Measurements from ENCODE around the gene C1QA.

Gene C1QA, protein sequence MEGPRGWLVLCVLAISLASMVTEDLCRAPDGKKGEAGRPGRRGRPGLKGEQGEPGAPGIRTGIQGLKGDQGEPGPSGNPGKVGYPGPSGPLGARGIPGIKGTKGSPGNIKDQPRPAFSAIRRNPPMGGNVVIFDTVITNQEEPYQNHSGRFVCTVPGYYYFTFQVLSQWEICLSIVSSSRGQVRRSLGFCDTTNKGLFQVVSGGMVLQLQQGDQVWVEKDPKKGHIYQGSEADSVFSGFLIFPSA

GRCh38 chr1:22636353-22636752 is at the start of gene C1QA:
Gene C1QA, plus strand, starts transcription at chr1:22636628. Its CDS starts 989 bp downstream, at chr1:22637617.
- H3K4me3 ChIP-seq (ENCODE audit: low read depth, low read length) = no peak within 1 kb of the TSS
- no peak for DNase-seq (ENCODE audit: low read depth)

- no peak overlapping the region for H3K4me3 ChIP-seq (ENCODE audit: low read depth, low read length)
- DNase-seq (ENCODE audit: low read depth) = no peak
Measured at GRCh38 chr1:22587247-22587646, 49.2 kb upstream of the C1QA start.

- no peak for DNase-seq (ENCODE audit: low read depth)
- H3K4me3 ChIP-seq (ENCODE audit: low read depth, low read length) = no peak overlapping the region
Measured at GRCh38 chr1:22588899-22589422, 47.5 kb upstream of the C1QA start.

DNA sequence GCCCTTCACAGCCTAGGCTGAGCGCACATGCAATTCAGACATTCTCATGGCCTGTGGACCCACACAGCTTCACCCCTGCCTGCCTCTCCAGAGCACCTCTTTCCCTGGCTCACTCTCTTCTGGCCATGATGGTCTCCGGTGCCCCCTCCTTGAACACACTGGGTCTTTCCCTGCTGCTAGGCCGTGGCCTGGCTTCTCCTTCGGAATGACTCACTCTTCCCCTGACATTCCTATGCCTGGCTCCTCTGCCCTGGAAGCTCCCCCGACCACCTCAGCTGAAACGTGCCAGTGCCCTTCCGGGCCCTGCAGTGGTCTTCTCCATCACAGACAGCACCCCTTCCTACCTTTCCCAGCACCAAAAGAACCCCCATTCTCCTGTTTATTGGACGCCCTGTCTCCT is 44.9 kb upstream of the C1QA start:
- no peak overlapping the region for H3K4me3 ChIP-seq (ENCODE audit: low read depth, low read length)
- DNase-seq (ENCODE audit: low read depth) = no peak

DNA sequence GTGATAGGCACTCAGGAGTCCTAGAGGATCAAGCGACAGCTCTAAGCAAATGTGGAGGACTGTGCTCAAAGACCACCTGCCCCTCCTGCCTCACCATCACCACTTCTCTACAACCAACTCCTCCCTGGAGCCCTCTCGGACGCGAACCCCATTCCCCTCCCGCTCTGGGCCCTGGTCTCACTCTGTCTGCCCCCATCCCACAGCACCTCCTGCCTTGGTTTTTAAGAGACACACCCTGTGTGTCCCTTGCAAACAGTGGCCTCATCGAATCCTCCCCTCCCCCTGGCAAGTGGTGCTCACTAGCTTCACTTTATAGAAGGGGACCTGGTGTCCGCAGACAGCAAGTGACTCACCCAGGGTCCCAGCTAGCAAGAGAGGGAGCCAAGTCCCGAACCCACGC is 44.4 kb upstream of the C1QA start:
- DNase-seq (ENCODE audit: low read depth) = no peak
- H3K4me3 ChIP-seq (ENCODE audit: low read depth, low read length) = no peak overlapping the region

GRCh38 chr1:22592919-22593790 is 43.3 kb upstream of the C1QA start:
- no peak for DNase-seq (ENCODE audit: low read depth)
- no peak overlapping the region for H3K4me3 ChIP-seq (ENCODE audit: low read depth, low read length)

DNA sequence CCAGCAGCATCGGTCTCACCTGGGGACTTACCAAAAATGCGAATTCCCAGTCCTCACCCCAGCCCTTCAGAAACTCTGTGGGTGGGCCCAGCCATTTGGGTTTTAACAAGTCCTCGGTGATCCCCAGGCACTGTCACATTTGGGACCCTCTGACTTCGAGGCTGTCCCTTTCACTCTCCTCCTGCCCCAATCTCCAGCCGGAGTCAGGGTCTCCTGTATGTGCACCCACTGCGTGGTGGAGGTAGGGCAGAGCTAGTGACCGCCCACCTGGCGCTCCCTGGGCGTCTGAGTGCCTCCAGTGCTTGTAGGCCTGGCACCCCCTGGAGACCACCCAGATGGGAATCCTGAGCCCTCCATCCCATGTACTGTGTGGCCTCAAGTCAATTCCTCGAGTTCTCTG is 42.0 kb upstream of the C1QA start:
- no peak overlapping the region for H3K4me3 ChIP-seq (ENCODE audit: low read depth, low read length)
- no peak for DNase-seq (ENCODE audit: low read depth)

GRCh38 chr1:22595108-22595507 is 41.3 kb upstream of the C1QA start:
- DNase-seq (ENCODE audit: low read depth) = no peak
- H3K4me3 ChIP-seq (ENCODE audit: low read depth, low read length) = no peak overlapping the region

- DNase-seq (ENCODE audit: low read depth) = no peak
- H3K4me3 ChIP-seq (ENCODE audit: low read depth, low read length) = no peak overlapping the region
Measured at GRCh38 chr1:22597301-22597965, 39.0 kb upstream of the C1QA start.

DNA sequence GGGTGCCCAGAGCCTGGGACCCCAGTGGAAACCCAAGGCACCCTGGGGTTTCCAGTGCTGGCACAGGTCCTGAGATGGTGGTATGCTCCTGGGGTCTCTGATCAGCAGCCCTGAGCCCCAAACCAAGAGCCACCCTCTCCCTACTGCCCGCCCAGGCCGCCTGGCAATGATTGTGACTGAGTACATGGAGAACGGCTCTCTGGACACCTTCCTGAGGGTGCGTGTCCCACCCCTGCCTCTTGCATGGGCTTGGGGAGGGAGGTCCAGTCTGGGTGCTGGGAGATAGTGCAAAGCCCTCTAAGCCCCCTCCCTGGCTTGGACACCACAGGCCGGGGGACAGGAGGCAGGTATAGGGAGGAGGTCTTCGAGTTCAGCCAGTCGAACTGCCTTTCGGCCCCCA is 38.4 kb upstream of the C1QA start:
- H3K4me3 ChIP-seq (ENCODE audit: low read depth, low read length) = no peak overlapping the region
- DNase-seq (ENCODE audit: low read depth) = no peak

DNA sequence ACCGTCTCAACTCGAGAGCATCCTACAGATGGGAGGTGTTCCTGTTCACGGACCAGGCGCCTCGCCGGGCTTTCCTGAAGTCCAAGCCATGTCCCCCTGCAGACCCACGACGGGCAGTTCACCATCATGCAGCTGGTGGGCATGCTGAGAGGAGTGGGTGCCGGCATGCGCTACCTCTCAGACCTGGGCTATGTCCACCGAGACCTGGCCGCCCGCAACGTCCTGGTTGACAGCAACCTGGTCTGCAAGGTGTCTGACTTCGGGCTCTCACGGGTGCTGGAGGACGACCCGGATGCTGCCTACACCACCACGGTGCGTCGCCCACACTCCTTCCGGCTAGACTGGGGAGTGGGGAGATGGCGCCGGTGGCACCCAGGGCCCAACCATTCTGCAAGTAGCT is 37.7 kb upstream of the C1QA start:
- no peak for DNase-seq (ENCODE audit: low read depth)
- no peak overlapping the region for H3K4me3 ChIP-seq (ENCODE audit: low read depth, low read length)

DNA sequence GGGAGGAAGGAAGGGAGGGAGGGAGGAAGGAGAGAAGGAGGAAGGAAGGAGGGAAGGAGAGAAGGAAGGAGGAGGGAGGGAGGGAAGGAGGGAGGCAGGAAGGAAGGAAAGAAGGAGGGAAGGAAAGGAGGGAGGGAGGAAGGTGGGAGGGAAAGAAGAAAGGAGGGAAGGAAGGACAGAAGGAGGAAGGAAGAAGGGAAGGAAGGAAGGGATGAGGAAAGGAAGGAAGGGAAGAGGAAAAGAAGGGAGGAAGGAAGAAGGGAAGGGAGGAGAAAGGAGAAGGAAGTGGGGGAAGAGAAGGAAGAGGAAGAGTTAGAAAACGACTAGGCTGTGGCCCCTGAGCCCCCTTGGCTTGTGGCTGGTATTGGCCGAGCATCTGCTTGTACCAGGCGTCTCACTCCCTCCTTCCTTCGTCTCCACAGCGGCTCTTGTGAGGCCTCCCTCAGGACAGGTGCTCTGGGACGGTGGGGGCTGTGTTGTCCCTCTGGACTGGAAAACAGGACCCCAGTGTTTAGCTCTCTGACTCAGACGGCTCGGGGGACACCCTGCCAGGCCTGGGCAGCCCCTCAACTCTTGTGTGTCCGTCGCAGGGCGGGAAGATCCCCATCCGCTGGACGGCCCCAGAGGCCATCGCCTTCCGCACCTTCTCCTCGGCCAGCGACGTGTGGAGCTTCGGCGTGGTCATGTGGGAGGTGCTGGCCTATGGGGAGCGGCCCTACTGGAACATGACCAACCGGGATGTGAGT is 36.2 kb upstream of the C1QA start:
- no peak overlapping the region for H3K4me3 ChIP-seq (ENCODE audit: low read depth, low read length)
- DNase-seq (ENCODE audit: low read depth) = no peak

DNA sequence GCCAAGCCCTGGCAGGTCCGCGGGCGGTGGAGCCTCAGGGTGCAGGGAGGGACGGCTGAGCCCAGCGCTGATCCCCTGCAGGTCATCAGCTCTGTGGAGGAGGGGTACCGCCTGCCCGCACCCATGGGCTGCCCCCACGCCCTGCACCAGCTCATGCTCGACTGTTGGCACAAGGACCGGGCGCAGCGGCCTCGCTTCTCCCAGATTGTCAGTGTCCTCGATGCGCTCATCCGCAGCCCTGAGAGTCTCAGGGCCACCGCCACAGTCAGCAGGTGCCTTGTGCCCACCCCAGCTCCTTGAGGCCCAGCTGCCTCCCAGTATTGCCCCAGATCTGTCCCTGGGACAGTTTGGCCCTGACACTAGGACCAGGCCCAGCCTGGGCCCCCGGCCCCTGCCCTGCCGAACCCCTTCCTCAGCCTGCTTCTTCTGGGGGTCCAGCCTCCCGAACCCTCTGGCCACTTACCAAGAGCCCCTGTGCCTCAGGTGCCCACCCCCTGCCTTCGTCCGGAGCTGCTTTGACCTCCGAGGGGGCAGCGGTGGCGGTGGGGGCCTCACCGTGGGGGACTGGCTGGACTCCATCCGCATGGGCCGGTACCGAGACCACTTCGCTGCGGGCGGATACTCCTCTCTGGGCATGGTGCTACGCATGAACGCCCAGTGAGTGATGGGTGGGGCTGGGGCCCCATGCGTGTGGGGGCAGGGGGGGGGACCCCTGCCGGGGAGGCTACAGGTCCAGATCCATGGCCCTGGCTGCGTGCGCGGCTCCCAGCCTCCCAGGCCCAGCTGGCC is 35.4 kb upstream of the C1QA start:
- no peak for DNase-seq (ENCODE audit: low read depth)

GRCh38 chr1:22601610-22602009 is 34.8 kb upstream of the C1QA start:
- no peak for DNase-seq (ENCODE audit: low read depth)
- H3K4me3 ChIP-seq (ENCODE audit: low read depth, low read length) = no peak overlapping the region

More for the DNA sequence above, 35.4 kb upstream of the C1QA start:
- no peak overlapping the region for H3K4me3 ChIP-seq (ENCODE audit: low read depth, low read length)

DNA sequence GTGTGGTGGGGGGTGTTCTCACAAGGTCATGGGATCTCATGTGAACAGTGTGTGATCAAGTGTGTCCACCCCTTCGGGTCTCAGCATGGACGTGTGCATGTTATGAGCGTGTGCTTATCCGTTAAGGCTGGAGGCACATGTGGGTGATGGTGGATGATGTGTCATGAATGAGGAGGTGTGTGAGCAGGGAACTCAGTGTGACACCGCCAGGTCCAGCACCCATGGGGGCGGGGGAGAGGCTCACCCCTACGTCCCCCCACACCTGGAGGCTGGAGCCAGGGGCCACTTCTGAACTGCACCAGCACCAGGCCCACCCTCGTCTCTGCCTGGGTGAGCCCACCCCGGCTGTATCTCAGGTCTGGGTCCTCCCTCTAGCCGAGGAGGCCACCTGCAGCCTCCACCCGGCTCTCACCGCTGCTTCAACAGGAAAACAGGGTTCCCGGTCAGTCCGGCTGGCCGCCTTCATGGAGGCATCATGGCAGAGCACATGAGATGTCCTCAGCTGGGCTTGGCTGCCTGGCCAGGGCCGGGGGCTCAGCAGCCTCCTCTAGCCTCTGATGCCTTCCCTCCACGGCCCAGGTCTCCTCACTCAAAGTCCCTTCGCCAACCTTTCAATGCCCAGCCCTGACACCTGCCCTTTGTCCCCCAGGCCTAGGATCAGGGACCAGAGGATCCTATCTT is 34.2 kb upstream of the C1QA start:
- H3K4me3 ChIP-seq (ENCODE audit: low read depth, low read length) = no peak overlapping the region
- no peak for DNase-seq (ENCODE audit: low read depth)

- H3K4me3 ChIP-seq (ENCODE audit: low read depth, low read length) = no peak overlapping the region
- DNase-seq (ENCODE audit: low read depth) = no peak
Measured at GRCh38 chr1:22606161-22606560, 30.3 kb upstream of the C1QA start.

DNA sequence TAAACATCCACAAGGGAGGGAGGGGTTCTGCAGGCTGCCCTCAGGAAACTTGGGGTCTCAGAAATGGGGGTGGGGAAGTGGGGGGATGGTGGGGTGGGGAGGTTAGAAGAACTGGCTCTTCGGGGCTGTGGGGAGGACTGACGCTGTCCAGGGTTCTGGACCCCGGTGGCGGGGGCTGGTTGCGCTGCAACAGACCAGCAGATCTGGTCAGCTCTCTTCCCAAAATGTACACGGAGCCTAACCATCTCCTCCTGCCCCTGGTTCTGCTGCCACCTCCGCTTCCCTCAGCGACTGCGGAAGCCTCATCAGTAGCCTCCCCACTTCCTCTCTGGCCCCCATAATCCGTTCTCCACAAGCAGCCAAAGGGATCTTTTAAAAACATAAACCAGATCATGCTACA is 29.3 kb upstream of the C1QA start:
- DNase-seq (ENCODE audit: low read depth) = no peak
- H3K4me3 ChIP-seq (ENCODE audit: low read depth, low read length) = no peak overlapping the region

DNA sequence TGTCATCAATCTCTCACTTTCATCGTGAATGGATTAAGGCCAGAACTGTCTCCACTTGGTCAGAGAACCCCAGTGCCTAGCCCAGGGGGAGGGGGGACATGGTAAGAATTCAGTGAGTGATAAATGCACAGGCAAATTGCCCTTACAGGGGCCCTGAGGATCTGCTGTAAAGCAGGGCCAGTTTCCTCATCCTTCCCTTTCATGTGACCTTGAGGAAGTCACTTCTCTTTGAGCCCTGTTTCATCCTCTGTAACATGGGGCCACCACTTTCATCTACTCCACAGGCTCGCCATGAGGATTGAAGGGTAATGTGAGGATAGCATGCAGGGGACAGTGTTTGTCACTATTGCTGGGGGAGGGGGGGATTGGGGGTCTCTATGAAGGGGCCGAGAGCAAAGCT is 28.1 kb upstream of the C1QA start:
- no peak for DNase-seq (ENCODE audit: low read depth)
- no peak overlapping the region for H3K4me3 ChIP-seq (ENCODE audit: low read depth, low read length)
